ENCODE results near the gene FOXA3. TPM values are rescaled to one million over a fixed set of nuclear protein-coding genes. Genes with fewer than 3 reads are reported as not detected.
A peak's percentile ranks its signal among the peaks of the same experiment; 100 is the strongest.

Gene FOXA3
- not detected for polyA plus RNA-seq (2013, experiment 1 of 2; ENCODE audit: insufficient read length)
- not detected for polyA plus RNA-seq (2013, experiment 2 of 2; ENCODE audit: insufficient read length)

DNA sequence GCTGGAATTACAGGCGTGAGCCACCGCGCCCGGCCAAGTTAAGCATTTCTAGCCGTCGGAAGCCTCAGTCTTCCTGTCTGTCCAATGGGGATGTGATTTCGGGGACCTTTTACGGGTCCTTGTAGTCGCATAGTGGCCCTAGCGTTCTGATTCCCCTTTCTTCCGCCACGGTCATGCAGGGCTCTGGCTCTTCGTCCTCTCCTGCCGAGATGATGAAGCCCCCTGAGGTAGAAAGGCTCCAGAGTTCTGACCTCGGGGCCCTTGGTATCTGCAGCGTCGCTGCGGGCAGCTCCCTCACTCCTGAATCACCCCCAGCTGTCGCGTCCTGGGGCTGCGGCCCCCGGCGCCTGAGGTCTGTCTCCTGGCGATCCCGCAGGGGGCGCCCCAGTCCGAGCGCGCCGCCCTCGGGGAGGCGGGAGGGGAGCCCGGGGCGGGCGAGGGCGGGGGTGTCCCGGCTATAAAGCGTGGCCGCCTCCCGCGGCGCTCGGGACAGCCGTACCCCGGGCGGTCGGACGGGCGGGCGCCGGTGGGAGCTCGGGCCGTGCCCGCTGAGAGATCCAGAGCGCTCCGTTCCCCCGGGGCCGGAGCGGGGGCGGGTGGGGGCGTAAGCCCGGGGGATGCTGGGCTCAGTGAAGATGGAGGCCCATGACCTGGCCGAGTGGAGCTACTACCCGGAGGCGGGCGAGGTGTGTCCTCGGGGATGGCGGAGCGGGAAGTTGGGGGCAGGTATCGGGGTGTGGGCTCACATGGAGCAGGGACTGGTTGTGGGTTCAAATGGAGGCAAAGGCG, at the start of gene FOXA3:
FOXA3 (plus strand) TSS at position 487 of the 789 bp plus-strand sequence; CDS start at position 618, 131 bp downstream.
- DNase-seq: peak; percentile 52

DNA sequence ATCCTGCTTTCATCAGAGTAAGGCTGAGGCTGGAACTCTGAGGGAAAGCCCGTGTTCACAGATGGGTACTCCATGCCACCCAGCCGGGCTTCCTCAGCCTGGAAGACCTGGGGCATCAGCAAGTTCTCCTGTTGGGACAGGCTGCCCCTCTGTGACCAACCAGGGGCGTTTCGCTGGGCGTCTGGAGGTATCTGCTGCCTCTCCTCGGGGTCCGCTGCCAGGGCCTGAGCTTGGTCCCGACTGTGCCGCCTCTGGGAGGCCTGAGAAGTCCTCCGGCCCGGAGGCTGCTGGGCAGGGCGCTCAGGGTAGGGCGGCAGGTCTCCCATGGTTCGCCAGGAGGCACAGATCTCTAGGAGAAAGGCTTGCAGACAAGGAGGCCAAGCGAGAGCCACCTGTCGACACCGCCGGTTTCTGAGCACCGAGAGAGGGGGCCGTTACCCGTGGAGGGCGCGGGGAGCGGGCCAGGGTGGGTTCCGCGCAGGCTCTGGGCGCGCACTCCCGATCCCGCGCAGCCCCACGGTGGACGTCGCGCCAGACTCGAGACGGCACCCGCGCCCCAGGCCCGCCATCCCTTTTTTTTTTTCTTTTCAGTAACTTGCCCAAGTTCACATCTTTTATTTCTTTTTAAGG, 49.2 kb upstream of the FOXA3 start, which contains the start of gene RSPH6A:
RSPH6A (minus strand) TSS at position 458 of the 630 bp plus-strand sequence; CDS start at position 326, 132 bp downstream.
- DNase-seq: no peak

DNA sequence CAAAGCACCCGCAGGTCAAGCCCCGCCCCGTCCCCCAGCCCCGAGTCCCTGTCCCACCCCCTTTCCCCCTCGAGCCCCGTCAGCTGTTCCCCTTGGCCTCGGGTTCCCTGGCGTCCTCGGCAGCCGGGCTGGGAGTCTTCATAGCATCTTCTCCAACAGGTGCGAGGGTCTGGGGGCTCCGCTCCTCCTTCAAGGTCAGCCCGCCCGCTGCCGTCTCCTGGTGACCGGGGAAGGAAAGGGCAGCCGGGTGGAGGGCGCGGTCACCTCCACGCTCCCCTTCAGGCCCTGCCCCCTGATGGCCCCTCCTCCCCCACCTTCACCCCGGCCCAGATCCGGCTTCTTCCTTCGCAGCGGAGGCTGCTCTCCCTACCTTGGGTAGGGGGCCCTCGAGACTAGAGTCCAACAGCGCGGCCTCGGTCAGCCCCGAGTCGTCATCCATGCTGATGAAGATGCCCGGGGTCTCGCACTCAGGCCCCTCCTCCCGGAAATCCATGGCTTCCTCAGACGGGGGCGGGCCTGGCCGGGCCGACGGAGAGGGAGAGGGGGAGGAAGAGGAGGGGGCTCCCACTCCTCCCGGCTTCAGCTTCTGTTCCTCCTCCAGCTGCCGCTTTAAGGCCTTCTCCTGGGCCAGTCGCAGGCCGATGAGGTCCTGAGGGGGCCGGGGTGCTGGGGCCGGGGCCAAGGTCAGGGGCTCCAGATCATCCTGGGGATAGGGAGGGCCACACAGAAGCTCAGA, 48.5 kb upstream of the FOXA3 start:
- no peak for DNase-seq

DNA sequence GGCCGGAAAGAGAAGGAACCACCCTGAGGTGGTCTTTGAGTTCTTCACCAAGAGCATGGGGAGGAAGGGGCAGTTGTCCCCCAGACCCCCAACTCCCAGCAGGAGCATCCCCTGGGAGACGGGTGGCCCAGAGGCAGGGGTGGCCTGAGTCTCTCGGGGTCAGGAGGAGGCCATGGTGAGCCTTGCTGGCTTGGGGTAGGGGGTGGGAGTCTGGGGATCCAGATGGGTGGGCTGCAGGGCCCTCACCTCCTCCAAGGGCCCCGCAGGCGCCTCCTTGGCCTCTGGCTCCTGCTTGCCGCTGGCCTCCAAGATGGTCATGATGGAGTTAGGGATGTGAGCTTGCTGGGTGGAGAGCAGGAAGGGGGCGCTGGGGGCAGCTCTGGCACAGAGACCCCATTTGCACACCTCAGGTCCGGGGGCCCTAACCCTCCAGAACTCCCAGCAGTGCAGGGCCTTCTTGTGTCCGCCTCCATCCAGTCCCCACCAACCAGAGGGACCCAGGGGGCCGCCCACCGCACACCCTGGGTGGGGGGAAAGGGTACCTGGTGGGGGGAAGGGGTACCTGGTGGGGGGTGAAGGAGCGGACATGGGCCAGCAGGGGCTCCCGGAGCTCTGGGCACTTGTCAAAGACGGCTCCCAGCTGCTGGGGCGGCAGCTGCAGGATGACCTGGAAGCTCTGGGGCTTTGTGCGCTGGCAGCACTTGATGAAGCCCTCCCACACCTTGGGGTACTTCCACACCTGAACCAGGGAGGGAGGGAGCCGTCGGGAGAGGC, 47.7 kb upstream of the FOXA3 start:
- no peak for DNase-seq

DNA sequence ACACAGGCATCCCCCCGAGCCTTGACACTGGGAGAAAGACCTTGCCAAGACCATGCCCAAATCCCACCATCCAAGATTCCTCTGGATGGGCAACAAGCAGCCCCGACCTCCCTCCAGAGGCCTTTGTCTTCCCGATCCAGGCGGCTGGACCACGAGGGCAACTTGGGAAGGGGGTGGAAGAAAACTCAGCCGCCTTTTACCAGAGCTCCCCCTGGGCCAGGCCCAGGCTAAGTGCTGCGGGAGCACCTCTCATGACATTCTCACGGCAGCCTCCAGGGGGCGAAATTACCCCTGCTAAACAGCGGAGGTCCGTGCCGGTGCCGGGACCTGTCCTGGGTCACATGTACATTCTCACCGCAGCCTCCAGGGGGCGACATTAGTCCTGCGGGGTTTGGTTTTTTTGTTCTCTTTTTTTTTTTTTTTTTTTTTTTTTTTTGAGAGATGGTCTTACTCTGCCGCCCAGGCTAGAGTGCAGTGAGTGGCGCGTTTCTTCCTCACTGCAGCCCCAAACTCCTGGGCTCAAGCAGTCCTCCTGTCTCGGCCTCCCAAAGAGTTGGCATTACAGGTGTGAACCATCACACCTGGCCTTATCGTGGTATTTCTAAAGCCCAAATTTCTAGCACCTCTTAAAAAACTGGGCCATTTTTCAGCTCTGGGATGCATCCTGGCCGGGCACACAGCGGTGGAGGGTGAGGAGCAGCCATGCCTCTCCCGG, 47.0 kb upstream of the FOXA3 start:
- peak; percentile 90 for DNase-seq

DNA sequence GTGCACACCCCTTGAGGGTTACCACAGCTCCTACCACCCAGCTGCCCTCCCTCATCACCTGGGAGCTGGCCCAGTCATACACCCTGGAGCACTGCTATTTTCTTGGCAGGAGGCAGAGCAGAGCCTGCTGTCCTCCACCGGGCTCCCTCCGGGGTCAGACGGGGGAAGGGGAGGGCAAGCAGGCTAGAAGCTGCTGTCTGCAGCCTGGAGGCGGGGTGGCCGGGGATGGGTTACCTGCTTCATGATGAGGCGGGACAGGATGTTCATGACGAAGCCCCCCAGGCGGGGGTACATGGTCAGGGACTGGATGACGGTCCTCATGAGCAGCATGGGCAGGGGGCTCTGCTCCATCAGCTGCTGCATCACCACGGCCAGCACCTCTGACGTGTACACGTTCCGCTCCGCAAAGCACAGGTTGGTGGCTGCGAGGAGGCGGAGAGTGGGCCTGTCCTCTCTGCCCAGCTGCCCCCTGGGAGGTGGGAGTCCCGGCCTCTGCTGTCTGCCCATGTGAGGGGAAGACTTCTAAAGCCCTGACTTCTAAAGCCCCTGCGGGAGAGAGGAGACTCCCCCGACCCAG, 46.3 kb upstream of the FOXA3 start:
- no peak for DNase-seq

DNA sequence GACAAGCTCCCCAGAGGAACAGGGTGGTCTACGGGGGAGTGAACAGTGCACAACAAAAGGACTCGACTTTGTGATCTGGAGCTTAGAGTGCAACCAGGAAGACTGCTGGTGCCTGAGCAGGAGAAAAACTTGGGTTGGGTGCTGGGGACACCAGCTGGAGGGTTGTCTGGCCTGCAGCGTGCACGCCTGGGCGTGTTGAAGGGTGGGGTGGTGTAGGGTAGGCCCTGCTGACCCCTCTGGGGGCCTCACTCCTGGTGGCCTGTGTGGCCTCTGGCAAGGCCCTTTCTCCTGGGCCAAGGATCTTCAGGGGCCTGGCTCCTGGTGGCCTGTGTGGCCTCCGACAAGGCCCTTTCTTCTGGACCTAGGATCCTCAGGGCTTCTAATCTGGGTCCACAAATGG, 44.4 kb upstream of the FOXA3 start:
- DNase-seq: no peak

DNA sequence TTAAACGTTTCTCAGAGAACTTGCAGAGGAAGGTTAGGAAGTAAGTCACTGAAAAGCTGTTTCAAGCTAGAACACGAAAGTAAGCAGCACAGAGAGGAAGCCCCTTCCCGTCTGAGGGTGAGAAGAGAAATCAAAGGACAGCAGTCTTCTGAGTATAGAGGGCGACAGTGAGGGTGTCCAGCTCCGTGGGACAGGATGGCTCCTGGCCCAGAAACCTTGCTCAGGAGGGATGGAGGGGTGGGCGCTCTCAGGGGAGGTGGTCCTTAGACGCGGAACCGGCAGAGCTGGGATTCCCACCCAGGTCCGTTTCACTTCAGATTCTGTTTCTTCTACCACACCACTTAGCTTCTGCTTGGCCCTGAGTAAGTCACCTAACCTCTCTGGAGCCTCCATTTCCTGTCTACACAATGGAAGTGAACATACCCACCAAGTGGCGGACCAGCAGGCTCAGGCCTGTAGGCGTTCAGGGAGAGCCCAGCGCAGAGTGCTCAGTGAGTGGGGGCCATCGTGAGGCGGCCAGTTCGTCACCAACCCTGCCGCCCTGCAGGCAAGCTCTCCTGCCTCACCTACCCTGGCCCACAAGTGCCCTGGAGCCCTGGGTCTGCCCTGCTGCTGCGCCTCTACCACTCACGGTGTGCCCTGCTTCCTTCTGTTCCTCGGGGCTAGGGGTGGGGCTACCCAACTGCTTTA, 43.6 kb upstream of the FOXA3 start:
- DNase-seq: no peak

DNA sequence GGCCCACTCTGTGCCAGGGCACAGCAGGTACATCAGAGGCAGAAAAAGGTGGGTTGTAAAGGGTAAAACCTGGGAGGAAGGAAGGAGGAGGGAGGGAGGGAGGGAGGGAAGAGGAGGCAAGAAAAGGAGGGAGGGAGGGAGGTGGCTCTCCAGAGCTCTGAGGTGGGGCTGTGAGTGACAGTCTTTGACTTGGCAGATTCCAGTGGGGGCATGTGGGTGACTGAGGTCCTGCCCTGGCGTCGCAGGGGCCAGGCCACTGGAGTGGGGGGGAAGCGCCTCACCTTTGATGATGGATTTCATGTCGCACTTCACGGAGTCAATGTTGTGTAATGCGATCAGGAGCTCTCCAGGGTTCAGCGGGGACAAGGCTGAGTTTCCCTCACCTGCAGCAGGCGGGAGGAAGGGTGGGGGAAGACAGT, 43.0 kb upstream of the FOXA3 start:
- no peak for DNase-seq

DNA sequence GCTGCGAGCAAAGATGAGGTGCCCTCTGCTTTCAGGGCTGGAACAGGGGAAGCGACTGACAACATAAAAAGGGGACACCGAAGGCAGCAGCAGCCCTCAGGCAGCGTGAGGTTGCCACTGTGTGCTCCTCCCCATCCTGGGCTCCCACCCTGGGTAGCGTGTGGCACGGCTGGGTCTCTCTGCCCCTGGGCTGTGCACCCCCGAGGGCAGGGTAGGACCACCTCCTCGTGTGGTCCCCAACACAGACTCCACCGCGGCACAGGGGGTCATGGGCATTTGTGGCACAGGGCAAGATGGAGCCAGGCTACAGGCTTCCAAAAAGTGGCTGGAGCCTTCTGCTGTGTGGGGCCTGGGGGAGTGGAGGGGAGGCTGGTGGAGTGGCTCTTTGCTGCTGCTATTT, 42.6 kb upstream of the FOXA3 start:
- DNase-seq: no peak

DNA sequence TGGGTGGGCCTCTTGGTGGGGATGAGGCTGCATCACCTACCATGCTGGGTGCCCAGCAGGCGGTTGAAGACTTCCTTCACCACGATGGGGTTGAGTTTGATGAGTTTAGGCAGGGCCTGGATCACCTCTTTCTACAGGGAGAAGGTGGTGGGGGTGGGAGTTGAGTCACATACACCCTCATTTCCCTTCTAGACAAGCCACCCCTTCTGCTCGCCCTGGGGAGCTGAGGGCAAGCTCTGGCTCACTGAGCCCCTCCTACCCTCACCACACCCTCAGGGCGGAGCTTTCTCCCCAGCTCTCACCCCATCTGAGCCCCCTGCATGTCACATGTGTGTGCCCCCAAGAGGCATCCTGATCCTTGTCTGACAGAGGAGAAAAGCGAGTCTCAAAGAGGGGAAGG, 41.4 kb upstream of the FOXA3 start:
- DNase-seq: no peak

DNA sequence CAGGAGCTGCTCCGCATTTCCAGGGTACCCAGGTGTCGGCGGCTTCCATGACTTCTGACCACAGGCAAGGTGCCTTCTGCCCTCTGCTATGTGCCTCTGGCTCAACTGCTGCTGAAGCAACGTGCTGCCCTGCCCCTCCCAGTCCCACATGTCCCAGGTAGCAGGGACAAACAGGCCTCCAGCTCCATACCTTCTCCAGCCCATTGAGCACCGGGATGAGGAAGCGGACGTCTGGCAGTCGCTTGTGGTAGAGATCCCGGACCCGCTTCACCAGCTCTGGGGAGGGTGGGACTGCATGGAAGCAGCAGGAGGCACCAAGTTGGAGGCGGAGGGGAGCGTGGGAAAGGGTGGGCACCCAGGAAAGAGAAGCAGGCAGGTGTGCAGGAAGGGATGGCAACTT, 40.9 kb upstream of the FOXA3 start:
- no peak for DNase-seq

DNA sequence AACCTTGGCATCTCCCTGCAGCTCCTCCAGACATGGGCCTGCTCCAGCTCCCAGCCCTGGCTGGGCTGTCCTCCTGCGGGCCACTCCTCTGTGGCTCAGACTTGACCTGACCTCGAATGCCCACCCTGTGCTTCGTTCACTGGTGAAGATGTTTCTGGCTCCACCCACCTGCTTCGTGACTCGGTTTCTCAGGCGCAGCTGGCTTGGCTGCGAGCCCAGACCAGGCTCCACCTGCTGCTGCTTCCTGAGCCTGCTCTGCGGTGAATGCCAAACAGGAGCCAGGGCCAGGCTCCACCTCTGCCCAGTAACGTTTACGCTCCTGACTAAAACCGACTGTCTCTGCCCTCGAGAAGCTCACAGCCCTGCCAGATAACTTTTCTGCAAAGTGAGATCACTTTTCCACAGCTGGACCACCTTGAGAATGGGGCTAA, 40.1 kb upstream of the FOXA3 start:
- DNase-seq: no peak

DNA sequence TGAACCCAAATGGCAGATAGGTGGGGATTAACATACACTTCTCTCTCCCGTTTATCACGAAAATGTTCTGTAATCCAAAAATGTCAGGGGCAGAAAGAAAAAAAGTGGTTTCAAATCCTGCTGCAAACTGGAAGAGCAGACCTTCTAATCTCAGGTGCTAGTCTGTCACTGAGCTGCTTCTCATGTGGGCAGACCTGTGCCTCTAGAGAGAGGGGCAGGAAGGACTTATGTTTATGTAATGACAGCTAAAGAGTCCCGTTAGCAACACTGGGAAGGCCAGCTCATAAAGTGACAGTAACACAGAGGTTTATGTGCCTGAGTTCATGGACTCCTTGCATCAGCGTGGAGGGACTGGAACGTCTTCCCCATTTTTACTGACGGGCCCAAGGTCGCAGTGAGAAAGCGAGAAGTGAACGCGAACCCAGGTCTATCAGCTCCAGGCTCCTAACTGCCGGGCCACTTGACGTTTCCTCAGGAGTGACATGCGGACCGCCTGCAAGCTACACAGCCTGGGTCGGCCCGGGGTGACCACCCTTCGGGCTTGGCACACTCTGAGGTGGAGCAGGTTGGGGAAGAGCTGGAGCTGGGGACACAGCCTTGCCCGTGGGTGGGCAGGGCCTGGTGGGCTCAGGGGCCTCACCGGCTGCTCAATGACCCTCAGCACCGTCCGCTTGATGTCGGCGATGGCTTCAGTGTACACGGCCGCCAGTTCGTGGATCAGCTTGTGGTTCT, 39.4 kb upstream of the FOXA3 start:
- no peak for DNase-seq

DNA sequence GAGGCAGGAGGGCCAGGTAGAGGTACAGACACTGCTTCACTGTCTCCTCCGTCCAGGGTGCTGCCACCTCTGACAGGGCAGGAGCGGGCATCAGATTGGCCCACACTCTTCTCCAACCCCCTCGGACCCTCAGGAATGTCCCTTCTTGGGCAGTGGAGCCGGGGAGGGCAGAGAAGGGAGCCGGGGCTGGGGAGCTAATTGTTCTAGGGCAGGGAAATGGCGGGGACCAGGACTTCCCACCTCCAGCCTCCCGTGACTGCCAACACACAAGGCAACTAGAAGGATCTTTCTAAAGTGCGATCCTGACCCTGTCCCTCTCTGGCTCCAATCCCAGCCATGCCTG, 38.9 kb upstream of the FOXA3 start:
- DNase-seq: no peak

DNA sequence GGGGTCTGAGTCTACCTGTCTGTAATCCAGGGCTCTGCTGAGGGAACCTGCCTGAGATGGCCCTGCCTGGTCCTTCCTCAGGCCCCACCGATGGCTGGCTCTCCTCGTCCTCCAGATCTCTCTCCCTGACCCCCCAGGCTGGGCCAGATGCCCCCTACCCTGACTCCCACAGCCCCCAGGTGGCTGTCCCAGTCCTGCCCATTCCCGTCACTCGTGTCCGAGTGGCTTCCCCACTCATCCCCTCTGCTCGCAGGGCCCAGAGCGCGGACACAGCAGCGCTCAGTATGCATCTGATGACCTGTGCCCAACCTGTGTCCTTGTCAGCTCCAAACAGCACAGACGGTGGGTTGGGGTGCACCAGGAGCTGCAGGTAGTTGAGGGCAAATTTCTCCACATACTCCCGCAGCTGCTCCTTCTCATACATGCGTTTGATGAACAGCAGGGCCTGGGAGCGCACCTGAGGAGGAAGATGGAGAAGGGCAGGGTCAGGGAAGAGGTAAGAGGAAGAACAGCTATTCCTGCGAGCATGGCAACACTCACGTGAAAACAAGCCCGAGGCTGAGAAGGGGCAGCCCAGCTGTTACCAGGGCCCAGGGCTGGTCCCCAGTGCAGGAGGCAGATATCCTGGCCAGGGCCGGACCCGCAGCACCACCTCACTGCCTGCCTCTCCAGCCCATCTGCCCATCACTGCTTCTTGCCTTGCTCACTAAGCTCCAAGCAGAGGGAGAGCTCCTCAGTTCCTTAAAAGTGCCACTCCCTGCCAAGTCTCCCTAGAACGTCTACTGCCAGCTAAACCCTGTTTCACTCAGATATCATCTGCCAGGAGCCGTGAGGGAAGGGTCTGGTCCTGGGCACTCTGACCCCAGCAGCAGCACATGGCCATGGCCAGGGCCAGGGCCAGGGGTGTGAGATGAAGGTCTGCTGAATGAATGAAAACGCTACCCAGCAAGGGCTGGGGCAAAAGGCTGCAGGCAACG, 37.9 kb upstream of the FOXA3 start:
- no peak for DNase-seq

DNA sequence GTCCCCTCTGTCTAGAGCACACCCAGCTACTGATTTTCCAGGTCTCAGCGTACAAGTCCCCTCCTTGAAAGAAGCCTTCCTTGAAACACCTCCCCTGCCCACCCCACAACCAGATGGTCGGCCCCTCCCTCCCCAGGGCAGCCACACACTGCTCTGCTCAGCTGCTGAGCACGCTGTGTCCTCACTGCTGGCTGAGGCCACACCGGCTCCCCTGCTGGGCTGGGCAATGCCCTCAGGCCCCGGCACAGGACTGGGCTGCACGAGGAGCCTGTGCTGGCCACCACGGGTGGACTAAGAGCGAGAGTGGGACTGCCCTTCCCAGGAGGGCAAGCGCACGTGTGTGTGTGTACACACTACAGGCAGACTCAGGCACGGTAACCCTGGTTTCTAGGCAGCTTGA, 37.2 kb upstream of the FOXA3 start:
- no peak for DNase-seq

DNA sequence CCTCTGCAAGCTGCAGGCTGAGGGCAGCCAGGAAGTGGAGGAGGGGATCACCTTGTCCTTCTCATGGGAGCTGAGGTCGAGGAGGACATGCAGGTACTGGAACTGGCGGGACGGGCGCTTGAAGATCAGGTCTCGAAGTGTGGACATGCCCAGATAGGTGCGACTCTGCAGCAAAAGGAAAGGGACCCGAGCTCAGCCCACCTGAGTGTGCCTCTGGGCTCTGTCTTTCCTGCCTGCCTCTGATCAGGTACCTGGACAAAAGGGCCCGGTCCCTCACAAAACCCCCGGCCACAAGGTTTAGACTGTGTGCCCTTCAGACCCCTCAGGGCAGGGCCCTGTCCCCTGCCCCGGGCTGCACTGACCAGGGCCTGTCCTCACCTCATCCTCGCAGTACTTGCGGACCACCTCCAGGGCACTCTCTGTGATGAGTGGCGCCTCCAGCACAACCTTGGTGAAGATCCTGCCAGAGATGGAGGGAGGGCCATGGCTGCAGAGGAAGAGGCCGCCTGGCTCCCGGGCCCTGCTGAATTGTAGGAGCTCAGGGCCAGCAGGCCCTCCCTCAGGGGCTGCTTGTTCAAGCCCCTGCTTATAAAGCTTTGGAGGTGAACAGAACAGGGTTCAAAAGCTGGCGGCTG, 36.5 kb upstream of the FOXA3 start:
- DNase-seq: no peak
